Calu3 (cell line): ENCODE results near the gene GRPEL2. TPM values are rescaled to one million over a fixed set of nuclear protein-coding genes. Genes with fewer than 3 reads are reported as not detected.

Source experiments
- BruUV-seq: library from RNA; stranded (reverse); fragments of 400-500 nt; replicated peaks from 2 replicates; lab custom pipeline; 2021; lab: Mats Ljungman, UMichigan
- CTCF ChIA-PET: fragments of 300-600 bp; sonication (Branson Sonifier 250); formaldehyde crosslinking; loops from one replicate; lab custom pipeline; 2022; ENCODE audit warnings: antibody characterized with exemption; lab: Charles Lee
- DNase-seq: peaks from one replicate; pipeline ENCODE4 v3.0.0; 2022
- H3K27ac Mint-ChIP-seq: one replicate; pipeline ENCODE4 v1.8.0; 2022; ENCODE audit warnings: mixed read lengths; ENCODE audit not compliant: unreplicated experiment
- H3K27me3 Mint-ChIP-seq: one replicate; pipeline ENCODE4 v1.8.0; 2022; ENCODE audit warnings: mixed read lengths; ENCODE audit not compliant: unreplicated experiment
- H3K36me3 Mint-ChIP-seq: one replicate; pipeline ENCODE4 v1.8.0; 2022; ENCODE audit warnings: mild to moderate bottlenecking, moderate library complexity, mixed read lengths; ENCODE audit not compliant: insufficient read depth, unreplicated experiment
- H3K4me1 Mint-ChIP-seq: one replicate; pipeline ENCODE4 v1.8.0; 2022; ENCODE audit warnings: mild to moderate bottlenecking, low read depth, mixed read lengths; ENCODE audit not compliant: unreplicated experiment
- H3K4me3 Mint-ChIP-seq: one replicate; pipeline ENCODE4 v1.8.0; 2022; ENCODE audit warnings: mild to moderate bottlenecking, low read depth, moderate library complexity, mixed read lengths; ENCODE audit not compliant: unreplicated experiment
- H3K9me3 Mint-ChIP-seq: one replicate; pipeline ENCODE4 v1.8.0; 2022; ENCODE audit warnings: low read depth, mixed read lengths; ENCODE audit not compliant: unreplicated experiment
- intact Hi-C: fragments of 100-400 bp; cut with micrococcal nuclease; formaldehyde crosslinking; loops from one replicate; pipeline ENCODE4 v1.10.0; 2022; ENCODE audit not compliant: unreplicated experiment
- total RNA-seq: library from RNA; stranded (reverse); gene quantifications from 2 replicates; pipeline ENCODE4 v1.2.3, GENCODE V29; 2022
- TF ChIP-seq, protein P1 (sequence below): fragments of 200-600 bp; IDR thresholded peaks from one replicate; pipeline ENCODE4 v1.8.0; 2022; ENCODE audit warnings: antibody characterized with exemption; ENCODE audit not compliant: unreplicated experiment

Gene GRPEL2
- total RNA-seq, 1 experiment from 2014 or later = 28.2 TPM

DNA sequence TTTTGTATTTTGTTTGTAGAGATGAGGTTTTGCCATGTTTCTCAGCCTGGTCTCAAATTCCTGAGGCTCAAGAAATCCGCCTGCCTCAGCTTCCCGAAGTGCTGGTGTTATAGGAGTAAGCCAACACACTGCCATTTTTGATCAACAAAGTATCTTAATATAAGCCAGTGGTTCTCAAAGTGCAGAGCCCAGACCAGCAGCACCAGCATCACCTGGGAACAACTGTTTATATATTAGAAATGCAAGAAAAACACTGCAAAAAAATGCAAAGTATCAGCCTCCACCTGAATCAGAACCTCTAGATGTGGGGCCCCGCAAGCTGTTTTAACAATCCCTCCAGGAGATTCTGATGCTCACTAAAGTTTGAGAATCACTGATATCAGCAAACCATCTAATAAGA is 27.6 kb downstream of the GRPEL2 start:
- no peak overlapping the region for H3K4me3 Mint-ChIP-seq
- no peaks in the 10 kb centered on the region for H3K4me1 Mint-ChIP-seq
- CTCF ChIA-PET = interaction anchor here (1.4 kb wide), 1 partner anchor 179 kb away, joined by 4 read pairs; the partner anchor contains the start of gene CSNK1A1
- intact Hi-C loops = no loop called here
- BruUV-seq = no TSS peak
- TF ChIP-seq, protein P1, sequence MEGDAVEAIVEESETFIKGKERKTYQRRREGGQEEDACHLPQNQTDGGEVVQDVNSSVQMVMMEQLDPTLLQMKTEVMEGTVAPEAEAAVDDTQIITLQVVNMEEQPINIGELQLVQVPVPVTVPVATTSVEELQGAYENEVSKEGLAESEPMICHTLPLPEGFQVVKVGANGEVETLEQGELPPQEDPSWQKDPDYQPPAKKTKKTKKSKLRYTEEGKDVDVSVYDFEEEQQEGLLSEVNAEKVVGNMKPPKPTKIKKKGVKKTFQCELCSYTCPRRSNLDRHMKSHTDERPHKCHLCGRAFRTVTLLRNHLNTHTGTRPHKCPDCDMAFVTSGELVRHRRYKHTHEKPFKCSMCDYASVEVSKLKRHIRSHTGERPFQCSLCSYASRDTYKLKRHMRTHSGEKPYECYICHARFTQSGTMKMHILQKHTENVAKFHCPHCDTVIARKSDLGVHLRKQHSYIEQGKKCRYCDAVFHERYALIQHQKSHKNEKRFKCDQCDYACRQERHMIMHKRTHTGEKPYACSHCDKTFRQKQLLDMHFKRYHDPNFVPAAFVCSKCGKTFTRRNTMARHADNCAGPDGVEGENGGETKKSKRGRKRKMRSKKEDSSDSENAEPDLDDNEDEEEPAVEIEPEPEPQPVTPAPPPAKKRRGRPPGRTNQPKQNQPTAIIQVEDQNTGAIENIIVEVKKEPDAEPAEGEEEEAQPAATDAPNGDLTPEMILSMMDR = no peak
- peaks cover 5% of the 10 kb centered on the region for H3K36me3 Mint-ChIP-seq
- peaks cover 9% of the 10 kb centered on the region for H3K27me3 Mint-ChIP-seq
- no peaks in the 10 kb centered on the region for H3K9me3 Mint-ChIP-seq
- H3K27ac Mint-ChIP-seq = no peak overlapping the region
- no peak for DNase-seq

DNA sequence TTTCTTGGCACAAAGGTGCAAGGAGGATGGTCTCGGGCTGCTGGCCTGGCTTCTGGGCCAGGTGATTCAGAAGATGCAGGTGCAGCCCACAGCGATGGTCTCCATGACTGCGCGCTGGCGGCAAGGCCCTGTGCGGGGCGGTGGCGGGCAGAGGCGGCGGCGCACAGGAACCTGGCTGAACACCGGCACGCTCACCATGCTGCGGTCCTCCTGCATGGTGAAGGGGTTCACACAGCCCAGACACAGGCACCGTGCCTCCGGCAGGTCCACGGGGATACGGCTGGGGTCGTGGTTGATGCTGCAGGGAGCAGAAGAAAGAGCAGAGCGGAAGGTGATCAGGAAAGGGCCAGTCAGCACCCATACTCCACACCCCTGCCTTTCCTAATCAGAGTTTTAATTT is 29.0 kb downstream of the GRPEL2 start:
- no peaks in the 10 kb centered on the region for H3K4me1 Mint-ChIP-seq
- H3K9me3 Mint-ChIP-seq = no peaks in the 10 kb centered on the region
- intact Hi-C loops = no loop called here
- no peak overlapping the region for H3K27ac Mint-ChIP-seq
- peaks cover 23% of the 10 kb centered on the region for H3K27me3 Mint-ChIP-seq
- peaks cover 5% of the 10 kb centered on the region for H3K36me3 Mint-ChIP-seq
- DNase-seq = no peak
- CTCF ChIA-PET = interaction anchor here (1.4 kb wide), 1 partner anchor 177 kb away, joined by 4 read pairs; the partner anchor contains the start of gene CSNK1A1
- H3K4me3 Mint-ChIP-seq = no peak overlapping the region
- TF ChIP-seq, protein P1 = no peak
- no TSS peak for BruUV-seq

DNA sequence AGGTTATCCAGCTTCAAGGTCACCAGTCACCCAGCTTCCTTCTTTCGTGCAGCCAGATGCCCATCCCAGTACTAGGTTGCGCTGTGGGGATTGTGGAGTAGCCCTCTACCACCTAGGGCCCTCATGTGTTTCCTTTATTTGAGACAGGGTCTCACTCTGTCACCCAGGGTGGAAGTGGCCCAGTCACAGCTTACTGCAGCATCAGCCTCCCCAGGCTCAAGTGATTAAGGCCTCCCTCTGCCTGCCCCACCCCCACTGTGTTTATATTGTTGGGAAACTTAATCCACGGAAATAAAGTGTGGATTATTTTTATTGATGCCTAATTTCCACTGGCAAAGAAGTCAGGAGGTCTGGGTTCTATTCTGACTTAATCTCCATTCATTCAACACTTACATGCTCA is 29.5 kb downstream of the GRPEL2 start:
- TF ChIP-seq, protein P1 = no peak
- intact Hi-C loops = no loop called here
- BruUV-seq = no TSS peak
- DNase-seq = no peak
- Mint-ChIP-seq H3K27ac (no peak overlapping the region), H3K27me3 (peaks cover 28% of the 10 kb centered on the region), H3K4me3 (no peak overlapping the region), H3K36me3 (peaks cover 5% of the 10 kb centered on the region), H3K9me3 (no peaks in the 10 kb centered on the region), H3K4me1 (no peaks in the 10 kb centered on the region)
- CTCF ChIA-PET = interaction anchor here (1.2 kb wide), 1 partner anchor 8 kb away, joined by 3 read pairs; no protein-coding TSS in a partner anchor

DNA sequence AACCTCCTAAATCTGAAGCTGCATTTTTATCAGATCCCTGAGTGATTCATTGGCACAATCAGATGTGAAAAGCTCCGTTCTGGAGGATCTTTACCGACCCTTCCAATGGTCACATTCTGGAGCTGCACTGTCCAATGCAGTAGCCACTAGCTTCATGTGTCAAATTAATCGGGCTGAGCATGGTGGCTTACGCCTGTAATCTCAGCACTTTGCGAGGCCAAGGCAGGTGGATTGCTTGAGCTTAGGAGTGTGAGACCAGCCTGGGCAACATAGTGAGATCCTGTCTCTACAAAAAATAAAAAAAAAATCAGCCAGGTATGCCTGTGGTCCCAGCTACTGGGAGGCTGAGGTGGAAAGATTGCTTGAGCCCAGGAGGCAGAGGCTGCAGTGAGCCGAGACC is 30.1 kb downstream of the GRPEL2 start:
- Mint-ChIP-seq H3K27me3 (peaks cover 34% of the 10 kb centered on the region), H3K36me3 (peaks cover 5% of the 10 kb centered on the region), H3K9me3 (no peaks in the 10 kb centered on the region), H3K27ac (no peak overlapping the region), H3K4me3 (no peak overlapping the region), H3K4me1 (no peaks in the 10 kb centered on the region)
- intact Hi-C loops = no loop called here
- CTCF ChIA-PET = interaction anchor here (1.2 kb wide), 1 partner anchor 8 kb away, joined by 3 read pairs; no protein-coding TSS in a partner anchor
- TF ChIP-seq, protein P1 = no peak
- BruUV-seq = no TSS peak
- no peak for DNase-seq
